ENCODE measurements around the gene CYP1B1. TPM values are rescaled to one million over a fixed set of nuclear protein-coding genes. Genes with fewer than 3 reads are reported as not detected.
"Not testable (repeated sequence)": the region's sequence is repeated elsewhere in the genome, so short reads cannot be mapped to it uniquely, and the experiment has no call there.

CYP1B1 gene
- total and polyA plus RNA-seq, 8 donors: 7.5 to 141 (median 23.6) TPM

GRCh38 chr2:38028829-38029228 is 47.1 kb downstream of the CYP1B1 start:
- Histone ChIP-seq H3K27ac (no peak overlapping the region), H3K4me3 (no peak overlapping the region), H3K36me3 (no peaks in the 10 kb centered on the region), H3K27me3 (no peaks in the 10 kb centered on the region), H3K4me1 (no peaks in the 10 kb centered on the region), H3K9me3 (no peaks in the 10 kb centered on the region)
- TF ChIP-seq EP300 (IDR thresholded peaks at IDR 0.05) (no peak), POLR2AphosphoS5 (IDR thresholded peaks at IDR 0.05) (no peak), POLR2A (IDR thresholded peaks at IDR 0.05) (no peak)
- TF ChIP-seq, protein P1, sequence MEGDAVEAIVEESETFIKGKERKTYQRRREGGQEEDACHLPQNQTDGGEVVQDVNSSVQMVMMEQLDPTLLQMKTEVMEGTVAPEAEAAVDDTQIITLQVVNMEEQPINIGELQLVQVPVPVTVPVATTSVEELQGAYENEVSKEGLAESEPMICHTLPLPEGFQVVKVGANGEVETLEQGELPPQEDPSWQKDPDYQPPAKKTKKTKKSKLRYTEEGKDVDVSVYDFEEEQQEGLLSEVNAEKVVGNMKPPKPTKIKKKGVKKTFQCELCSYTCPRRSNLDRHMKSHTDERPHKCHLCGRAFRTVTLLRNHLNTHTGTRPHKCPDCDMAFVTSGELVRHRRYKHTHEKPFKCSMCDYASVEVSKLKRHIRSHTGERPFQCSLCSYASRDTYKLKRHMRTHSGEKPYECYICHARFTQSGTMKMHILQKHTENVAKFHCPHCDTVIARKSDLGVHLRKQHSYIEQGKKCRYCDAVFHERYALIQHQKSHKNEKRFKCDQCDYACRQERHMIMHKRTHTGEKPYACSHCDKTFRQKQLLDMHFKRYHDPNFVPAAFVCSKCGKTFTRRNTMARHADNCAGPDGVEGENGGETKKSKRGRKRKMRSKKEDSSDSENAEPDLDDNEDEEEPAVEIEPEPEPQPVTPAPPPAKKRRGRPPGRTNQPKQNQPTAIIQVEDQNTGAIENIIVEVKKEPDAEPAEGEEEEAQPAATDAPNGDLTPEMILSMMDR (IDR thresholded peaks at IDR 0.05): no peak
- WGBS, 5 donors: 85 to 94% (median 88%) methylated on average over 4 of the region's 4 CpGs
- intact Hi-C loops (cut with DNase I; ENCODE audit: low total_unique reads): no loop called here
- DNase-seq: no peak

DNA sequence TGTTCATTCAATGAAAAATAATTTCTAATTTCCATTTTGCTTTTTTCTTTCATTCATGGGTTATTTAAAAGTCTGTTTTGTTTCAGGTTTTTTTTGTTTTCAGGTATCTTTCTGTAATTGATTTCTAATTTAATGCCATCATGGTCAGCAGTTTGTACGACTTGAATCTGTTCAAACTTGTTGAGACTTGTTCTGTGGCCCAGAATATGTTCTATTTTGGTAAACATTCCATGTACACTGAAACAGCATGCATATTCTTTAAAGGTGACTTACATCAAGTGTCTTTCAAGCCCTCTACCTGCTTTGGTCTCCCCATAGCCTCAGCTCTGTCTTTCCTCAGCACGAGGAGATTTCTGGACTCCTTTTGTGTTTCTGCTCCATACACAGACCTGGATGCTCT is 49.1 kb downstream of the CYP1B1 start:
- Histone ChIP-seq H3K9me3 (no peaks in the 10 kb centered on the region), H3K4me1 (no peaks in the 10 kb centered on the region), H3K27ac (no peak overlapping the region), H3K27me3 (no peaks in the 10 kb centered on the region), H3K4me3 (no peak overlapping the region), H3K36me3 (no peaks in the 10 kb centered on the region)
- TF ChIP-seq, protein P1 (IDR thresholded peaks at IDR 0.05): no peak
- TF ChIP-seq POLR2AphosphoS5 (IDR thresholded peaks at IDR 0.05): no peak
- no peak for TF ChIP-seq POLR2A (IDR thresholded peaks at IDR 0.05)
- TF ChIP-seq EP300 (IDR thresholded peaks at IDR 0.05): no peak
- WGBS, 5 donors: 72 to 80% (median 75%) methylated on average over 2 of the region's 2 CpGs
- intact Hi-C loops (cut with DNase I; ENCODE audit: low total_unique reads): no loop called here
- DNase-seq: no peak

- WGBS, 5 donors: 87 to 97% (median 93%) methylated on average over 7 to 9 of the region's 9 CpGs
- no peaks in the 10 kb centered on the region for H3K9me3 ChIP-seq
- intact Hi-C loops (cut with DNase I; ENCODE audit: low total_unique reads): no loop called here
- no peaks in the 10 kb centered on the region for H3K27me3 ChIP-seq
- no peaks in the 10 kb centered on the region for H3K36me3 ChIP-seq
- no peak overlapping the region for H3K27ac ChIP-seq
- TF ChIP-seq POLR2AphosphoS5 (IDR thresholded peaks at IDR 0.05) (no peak), POLR2A (IDR thresholded peaks at IDR 0.05) (no peak), EP300 (IDR thresholded peaks at IDR 0.05) (no peak)
- TF ChIP-seq, protein P1 (IDR thresholded peaks at IDR 0.05): no peak
- no peak overlapping the region for H3K4me3 ChIP-seq
- H3K4me1 ChIP-seq: no peaks in the 10 kb centered on the region
- no peak for DNase-seq
Observed at GRCh38 chr2:38021589-38021988, 54.4 kb downstream of the CYP1B1 start.

DNA sequence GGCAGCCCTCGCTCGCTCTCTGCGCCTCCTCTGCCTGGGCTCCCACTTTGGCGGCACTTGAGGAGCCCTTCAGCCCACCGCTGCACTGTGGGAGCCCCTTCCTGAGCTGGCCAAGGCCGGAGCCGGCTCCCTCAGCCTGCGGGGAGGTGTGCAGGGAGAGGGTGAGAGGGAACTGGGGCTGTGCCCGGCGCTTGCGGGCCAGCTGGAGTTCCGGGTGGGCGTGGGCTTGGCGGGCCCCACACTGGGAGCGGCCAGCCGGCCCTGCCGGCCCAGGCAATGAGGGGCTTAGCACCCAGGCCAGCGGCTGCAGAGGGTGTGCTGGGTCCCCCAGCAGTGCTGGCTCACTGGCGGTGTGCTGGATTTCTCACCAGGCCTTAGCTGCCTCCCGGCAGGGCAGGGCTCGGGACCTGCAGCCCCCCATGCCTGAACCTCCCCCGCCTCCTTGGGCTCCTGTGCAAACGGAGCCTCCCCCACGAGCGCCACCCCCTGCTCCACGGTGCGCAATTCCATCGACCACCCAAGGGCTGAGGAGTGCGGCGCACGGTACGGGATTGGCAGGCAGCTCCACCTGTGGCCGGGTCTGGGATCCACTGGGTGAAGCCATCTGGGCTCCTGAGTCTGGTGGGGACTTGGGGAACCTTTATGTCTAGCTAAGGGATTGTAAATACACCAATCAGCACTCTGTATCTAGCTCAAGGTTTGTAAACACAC is 55.4 kb downstream of the CYP1B1 start:
- intact Hi-C loops (cut with DNase I; ENCODE audit: low total_unique reads); H3K4me3 ChIP-seq; H3K36me3 ChIP-seq; H3K27me3 ChIP-seq; H3K27ac ChIP-seq; DNase-seq; H3K4me1 ChIP-seq; H3K9me3 ChIP-seq: not testable (repeated sequence)
- WGBS, 5 donors: 96 to 99% (median 97%) methylated on average over 20 to 33 of the region's 33 CpGs

DNA sequence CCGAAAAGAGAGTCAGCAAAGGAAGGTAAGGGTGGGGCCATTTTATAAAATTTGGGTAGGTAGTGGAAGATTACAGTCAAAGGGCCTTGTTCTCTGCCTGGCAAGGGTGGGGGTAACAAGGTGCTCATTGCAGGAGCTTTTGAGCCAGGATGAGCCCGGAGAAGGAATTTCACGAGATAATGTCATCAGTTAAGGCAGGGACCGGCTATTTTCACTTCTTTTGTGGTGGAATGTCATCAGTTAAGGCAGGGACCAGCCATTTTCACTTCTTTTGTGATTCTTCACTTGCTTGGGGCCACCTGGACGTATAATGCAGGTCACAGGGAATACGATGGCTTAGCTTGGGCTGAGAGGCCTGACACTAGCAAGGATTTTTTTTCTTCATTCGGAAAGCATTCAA is 58.1 kb downstream of the CYP1B1 start:
- TF ChIP-seq, protein P1 (IDR thresholded peaks at IDR 0.05): no peak
- TF ChIP-seq POLR2AphosphoS5 (IDR thresholded peaks at IDR 0.05) (no peak), EP300 (IDR thresholded peaks at IDR 0.05) (no peak), POLR2A (IDR thresholded peaks at IDR 0.05) (no peak)
- intact Hi-C loops (cut with DNase I; ENCODE audit: low total_unique reads): no loop called here
- Histone ChIP-seq H3K27me3 (no peaks in the 10 kb centered on the region), H3K4me1 (no peaks in the 10 kb centered on the region), H3K27ac (no peak overlapping the region), H3K9me3 (no peaks in the 10 kb centered on the region), H3K36me3 (no peaks in the 10 kb centered on the region), H3K4me3 (no peak overlapping the region)
- no peak for DNase-seq
- WGBS, 5 donors: 81 to 92% (median 91%) methylated on average over 7 of the region's 7 CpGs

Measured in stomach (tissue), 9 donors.